Kidney (tissue), 14 donors: Measurements from ENCODE around the gene ITPK1. TPM values are rescaled to one million over a fixed set of nuclear protein-coding genes. Genes with fewer than 3 reads are reported as not detected.

Experiments
- DNase-seq, 5 donors: peaks; one replicate each; pipeline ENCODE4 v3.0.0-alpha.2; 2013 to 2020
- FAIRE-seq: peaks from 2 replicates; lab custom pipeline; 2012; peaks lifted over from hg19 to GRCh38; lab: Jason Lieb, UNC
- H3K27ac ChIP-seq, 2 donors: one replicate each; pipeline ENCODE4 v1.7.0; 2013; ENCODE audit warnings: low read depth in 2 of 2, low read length in 2 of 2, inconsistent platforms in 1 of 2
- H3K27me3 ChIP-seq: one replicate; pipeline ENCODE4 v1.7.1; 2013; ENCODE audit warnings: low read length, inconsistent platforms; ENCODE audit not compliant: control insufficient read depth, insufficient read depth
- H3K36me3 ChIP-seq, 3 donors: one replicate each; pipeline versions ENCODE4 v1.7.0 to v1.7.1; 2013; ENCODE audit warnings: low read length in 3 of 3, control low read depth in 1 of 3, inconsistent platforms in 1 of 3; ENCODE audit not compliant: insufficient read depth in 3 of 3, control insufficient read depth in 2 of 3
- H3K4me1 ChIP-seq, 3 donors: one replicate each; pipeline versions ENCODE4 v1.7.0 to v1.7.1; 2013; ENCODE audit warnings: low read length in 3 of 3, inconsistent platforms in 1 of 3, low read depth in 1 of 3; ENCODE audit not compliant: control insufficient read depth in 2 of 3, insufficient read depth in 2 of 3
- H3K4me3 ChIP-seq, 3 donors: one replicate each; pipeline versions ENCODE4 v1.7.0 to v1.8.1; 2013; ENCODE audit warnings: low read length in 3 of 3, control low read depth in 1 of 3, inconsistent platforms in 1 of 3
- H3K9ac ChIP-seq, 3 donors: one replicate each; pipeline versions ENCODE4 v1.7.0 to v1.7.1; 2013; ENCODE audit warnings: low read length in 3 of 3, control low read depth in 1 of 3, inconsistent platforms in 1 of 3
- H3K9me3 ChIP-seq, 3 donors: one replicate each; pipeline versions ENCODE4 v1.7.0 to v1.7.1; 2013; ENCODE audit warnings: low read length in 3 of 3, control low read depth in 1 of 3, inconsistent platforms in 1 of 3; ENCODE audit not compliant: control insufficient read depth in 2 of 3, insufficient read depth in 1 of 3
- intact Hi-C: fragments of 100-400 bp; cut with DNase I; formaldehyde crosslinking; loops from one replicate; pipeline ENCODE4 v1.11.1; 2022
- polyA plus RNA-seq: library from polyadenylated mRNA; stranded (reverse); fragments of 350-450 nt; fragmentation: Illumina TruSeq; extraction: RNeasy Lipid Tissue Mini Kit (QIAGEN cat#74804); gene quantifications from one replicate; pipeline ENCODE4 v1.2.3, GENCODE V29; 2014; ENCODE audit warnings: low read depth, low replicate concordance; ENCODE audit not compliant: insufficient read depth
- total RNA-seq: library from RNA; stranded (reverse); fragmentation: NEBNext Ultra II Directional; extraction: Animal tissue kit (Norgen Biotek cat#: 25700); gene quantifications from one replicate; pipeline ENCODE4 v1.2.1, GENCODE V29; 2021
- TF ChIP-seq, protein P1 (sequence below): IDR thresholded peaks from 3 replicates; pipeline ENCODE4 v1.5.1; 2012; ENCODE audit warnings: mild to moderate bottlenecking, moderate library complexity, borderline replicate concordance; ENCODE audit not compliant: insufficient read depth; ENCODE audit errors: extremely low read depth
- donor health status: control.
- donor health status: control.
- donor health status: control.
- donor health status: control.
- donor health status: control.
- donor health status: DM: yes; HTN: yes; CAD: no.
- donor health status: Normal renal cell carcinoma (clear cell type).

Gene ITPK1
- total and polyA plus RNA-seq, 2 donors from 2014 or later, result 43.6 to 92.0 TPM

DNA sequence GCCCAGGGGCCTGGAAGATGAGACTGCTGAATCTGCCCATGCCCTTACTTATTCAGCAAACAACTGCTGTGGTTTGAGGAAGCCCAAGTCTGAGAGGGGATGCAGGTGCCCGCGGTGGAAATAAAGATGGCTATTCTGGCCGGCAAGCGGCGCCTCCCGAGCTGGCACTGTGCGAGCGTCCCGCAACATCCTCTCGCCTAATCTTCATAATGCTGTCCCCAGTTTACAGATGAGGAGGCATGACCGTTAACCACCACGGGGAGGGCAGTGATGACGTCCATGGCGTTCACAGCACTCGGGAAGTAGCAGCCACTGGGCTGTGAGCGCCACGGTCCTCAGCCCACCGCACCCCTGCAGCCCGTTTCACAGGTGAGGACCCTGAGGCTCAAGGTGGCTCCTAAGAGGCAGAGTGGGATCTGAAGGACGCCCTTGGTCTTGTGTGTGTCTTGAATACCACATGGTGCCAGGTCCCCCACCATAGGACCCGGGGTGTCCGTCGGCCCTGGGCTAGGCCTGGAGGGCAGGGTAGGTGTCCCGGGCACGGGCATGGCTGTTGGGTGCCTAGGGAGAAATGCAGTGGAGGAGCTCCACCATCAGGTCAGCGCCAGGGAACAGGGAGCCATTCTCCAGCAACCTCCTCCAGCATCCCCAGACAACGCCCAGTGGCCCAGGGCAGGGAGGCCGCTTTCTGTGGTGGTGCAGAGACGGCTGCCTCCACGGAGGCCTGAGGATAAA lies 172.6 kb downstream of the ITPK1 start:
- no peaks in the 10 kb centered on the region for H3K9me3 ChIP-seq
- peaks cover 0 to 10% (median 8%) of the 10 kb centered on the region in 3 donors for H3K36me3 ChIP-seq
- no peaks in the 10 kb centered on the region for H3K27me3 ChIP-seq
- DNase-seq, result peak in 1 of 5 donors; percentile 63
- H3K27ac ChIP-seq, result no peak overlapping the region
- no peak overlapping the region for H3K9ac ChIP-seq
- H3K4me3 ChIP-seq, result no peak overlapping the region
- no peak for FAIRE-seq
- TF ChIP-seq, protein P1, sequence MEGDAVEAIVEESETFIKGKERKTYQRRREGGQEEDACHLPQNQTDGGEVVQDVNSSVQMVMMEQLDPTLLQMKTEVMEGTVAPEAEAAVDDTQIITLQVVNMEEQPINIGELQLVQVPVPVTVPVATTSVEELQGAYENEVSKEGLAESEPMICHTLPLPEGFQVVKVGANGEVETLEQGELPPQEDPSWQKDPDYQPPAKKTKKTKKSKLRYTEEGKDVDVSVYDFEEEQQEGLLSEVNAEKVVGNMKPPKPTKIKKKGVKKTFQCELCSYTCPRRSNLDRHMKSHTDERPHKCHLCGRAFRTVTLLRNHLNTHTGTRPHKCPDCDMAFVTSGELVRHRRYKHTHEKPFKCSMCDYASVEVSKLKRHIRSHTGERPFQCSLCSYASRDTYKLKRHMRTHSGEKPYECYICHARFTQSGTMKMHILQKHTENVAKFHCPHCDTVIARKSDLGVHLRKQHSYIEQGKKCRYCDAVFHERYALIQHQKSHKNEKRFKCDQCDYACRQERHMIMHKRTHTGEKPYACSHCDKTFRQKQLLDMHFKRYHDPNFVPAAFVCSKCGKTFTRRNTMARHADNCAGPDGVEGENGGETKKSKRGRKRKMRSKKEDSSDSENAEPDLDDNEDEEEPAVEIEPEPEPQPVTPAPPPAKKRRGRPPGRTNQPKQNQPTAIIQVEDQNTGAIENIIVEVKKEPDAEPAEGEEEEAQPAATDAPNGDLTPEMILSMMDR, result no peak
- intact Hi-C loops, result no loop called here
- H3K4me1 ChIP-seq, result peaks cover 0 to 4% (median 0%) of the 10 kb centered on the region in 3 donors

DNA sequence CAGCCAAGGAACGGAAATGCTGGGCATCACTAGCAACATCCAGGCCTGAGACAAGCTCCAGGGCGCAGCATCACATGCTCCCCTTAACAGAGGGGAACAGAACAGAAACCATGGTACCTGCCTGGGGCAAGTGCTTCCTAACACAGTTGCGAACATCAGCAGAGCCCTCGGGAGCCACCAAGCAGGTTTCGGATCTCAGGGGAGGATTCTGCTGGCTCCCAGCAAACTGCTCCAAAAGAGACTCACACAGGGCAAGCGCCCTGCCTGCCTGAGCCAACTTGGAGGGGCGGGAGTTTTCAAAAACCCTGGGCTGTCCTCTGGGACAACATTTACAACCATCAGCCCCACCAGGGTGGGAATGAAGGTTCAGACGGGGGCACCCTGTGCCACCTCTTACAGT lies 173.1 kb downstream of the ITPK1 start:
- intact Hi-C loops, result no loop called here
- FAIRE-seq (no peak), DNase-seq (peak in 1 of 5 donors; percentile 37)
- Histone ChIP-seq H3K9me3 (no peaks in the 10 kb centered on the region), H3K9ac (no peak overlapping the region), H3K4me1 (peaks cover 0 to 4% (median 0%) of the 10 kb centered on the region in 3 donors), H3K36me3 (peaks cover 0 to 8% (median 3%) of the 10 kb centered on the region in 3 donors), H3K27ac (no peak overlapping the region), H3K27me3 (no peaks in the 10 kb centered on the region), H3K4me3 (no peak overlapping the region)
- TF ChIP-seq, protein P1, result no peak

DNA sequence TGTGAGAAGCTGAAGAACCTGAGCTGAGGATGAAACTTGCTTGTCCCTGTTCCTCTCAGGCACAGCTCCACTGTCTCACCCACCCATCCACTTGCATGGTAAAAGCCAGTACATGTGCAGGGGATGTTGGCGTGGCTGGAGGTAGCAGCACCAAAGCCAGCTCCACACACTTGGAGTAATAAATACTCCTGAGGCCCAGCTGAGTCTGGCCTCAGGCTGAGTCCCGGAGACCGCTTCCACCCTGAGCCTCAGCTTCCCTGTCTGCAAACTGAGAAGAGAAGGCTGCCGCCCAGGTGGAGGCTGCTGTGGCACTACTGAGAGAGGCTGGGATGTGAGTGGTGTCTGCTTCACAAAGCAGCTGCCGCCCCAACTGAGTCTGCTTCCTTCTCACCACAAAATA lies 173.6 kb downstream of the ITPK1 start:
- H3K4me1 ChIP-seq, result peaks cover 0 to 4% (median 0%) of the 10 kb centered on the region in 3 donors
- intact Hi-C loops, result no loop called here
- H3K27ac ChIP-seq, result no peak overlapping the region
- TF ChIP-seq, protein P1, result no peak
- H3K9me3 ChIP-seq, result no peaks in the 10 kb centered on the region
- FAIRE-seq (no peak), DNase-seq (no peak)
- H3K36me3 ChIP-seq, result peaks cover 0 to 5% (median 0%) of the 10 kb centered on the region in 3 donors
- no peaks in the 10 kb centered on the region for H3K27me3 ChIP-seq
- H3K4me3 ChIP-seq, result no peak overlapping the region
- H3K9ac ChIP-seq, result no peak overlapping the region
